Amygdala (tissue), 56 donors: ENCODE measurements around the gene CHCHD5.
A peak's percentile ranks its signal among the peaks of the same experiment; 100 is the strongest.
"Not testable (repeated sequence)": the region's sequence is repeated elsewhere in the genome, so short reads cannot be mapped to it uniquely, and the experiment has no call there.

Source experiments
- DNase-seq, 56 donors: peaks; one replicate each; lab custom pipeline; 2025; lab: John Stamatoyannopoulos, UW

Gene CHCHD5

DNA sequence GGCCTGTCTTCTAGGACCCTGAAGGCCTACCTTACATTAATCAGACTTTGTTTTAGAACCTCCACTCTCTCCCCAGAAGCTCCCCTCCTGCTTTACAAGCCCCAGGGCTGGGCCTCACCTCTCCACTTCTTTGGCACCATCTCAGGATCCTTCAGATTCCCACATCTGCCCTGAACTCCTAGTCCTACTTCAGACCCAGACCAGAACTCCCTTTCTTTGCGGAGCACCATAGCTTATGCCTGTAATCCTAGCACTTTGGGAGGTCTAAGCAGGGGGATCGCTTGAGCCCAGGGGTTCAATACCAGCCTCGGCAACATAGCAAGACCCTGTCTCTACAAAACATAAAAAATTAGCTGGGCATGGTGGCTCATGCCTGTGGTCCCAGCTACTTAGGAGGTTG lies 991 bp downstream of the CHCHD5 start:
- no peak for DNase-seq

DNA sequence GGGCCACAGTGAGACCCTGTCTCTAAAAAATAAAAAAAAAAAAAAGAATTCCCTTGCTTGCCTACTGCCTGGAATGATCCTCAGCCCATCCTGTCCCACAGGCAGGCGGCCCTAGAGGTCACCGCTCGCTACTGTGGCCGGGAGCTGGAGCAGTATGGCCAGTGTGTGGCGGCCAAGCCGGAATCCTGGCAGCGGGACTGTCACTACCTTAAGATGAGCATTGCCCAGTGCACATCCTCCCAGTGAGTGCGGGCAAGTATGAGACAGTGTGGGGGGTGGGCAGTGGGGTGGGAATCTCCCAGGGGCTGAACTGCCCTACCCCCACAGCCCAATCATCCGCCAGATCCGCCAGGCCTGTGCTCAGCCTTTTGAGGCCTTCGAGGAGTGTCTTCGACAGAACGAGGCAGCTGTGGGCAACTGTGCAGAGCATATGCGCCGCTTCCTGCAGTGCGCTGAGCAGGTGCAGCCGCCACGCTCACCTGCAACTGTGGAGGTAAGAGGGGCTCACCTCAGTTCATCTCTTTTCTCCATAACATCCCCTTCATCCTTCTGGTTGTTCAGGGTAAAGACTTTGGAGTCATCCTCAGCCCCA lies 1.6 kb downstream of the CHCHD5 start:
- DNase-seq = no peak

DNA sequence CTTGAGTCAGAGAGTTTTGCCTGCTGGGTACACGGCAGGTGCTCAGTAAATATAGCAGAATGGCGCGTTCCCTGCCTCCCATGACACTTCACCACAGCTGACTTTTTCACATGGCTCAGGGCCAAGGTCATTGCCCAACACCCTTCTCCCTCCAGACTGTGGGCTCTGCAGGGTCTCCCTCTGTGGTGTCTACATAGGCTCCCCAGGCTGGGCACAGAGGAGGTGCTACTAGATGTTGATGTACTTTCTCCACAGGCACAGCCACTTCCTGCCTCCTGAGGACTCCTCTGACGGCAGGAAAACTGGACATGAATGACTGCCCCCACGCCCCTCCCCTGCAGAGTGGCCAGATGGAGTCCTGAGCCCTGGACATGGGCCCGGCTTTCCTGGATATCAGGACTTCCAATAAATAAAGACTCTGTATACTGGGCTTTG lies 4.2 kb downstream of the CHCHD5 start:
- DNase-seq = no peak

DNA sequence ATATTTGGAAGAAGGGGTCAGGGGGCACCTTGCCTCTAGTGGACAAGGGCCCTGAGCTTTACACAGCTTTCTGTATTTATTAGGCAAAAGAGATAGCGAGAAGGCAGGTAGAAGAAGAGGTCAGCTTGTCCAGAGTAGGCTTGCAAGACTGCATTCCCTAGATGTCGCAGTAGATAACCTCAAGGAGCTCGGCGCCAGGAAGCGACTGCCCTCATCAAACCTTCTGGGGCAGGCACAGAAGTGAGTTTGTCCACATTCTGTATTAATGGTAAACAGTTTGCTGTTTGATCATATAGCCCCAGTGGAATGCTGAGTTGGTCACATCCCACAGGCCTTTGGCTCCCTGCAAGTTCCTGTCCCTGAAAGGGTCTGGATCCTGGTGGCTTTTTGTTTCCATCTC lies 7.0 kb downstream of the CHCHD5 start:
- DNase-seq = no peak

DNA sequence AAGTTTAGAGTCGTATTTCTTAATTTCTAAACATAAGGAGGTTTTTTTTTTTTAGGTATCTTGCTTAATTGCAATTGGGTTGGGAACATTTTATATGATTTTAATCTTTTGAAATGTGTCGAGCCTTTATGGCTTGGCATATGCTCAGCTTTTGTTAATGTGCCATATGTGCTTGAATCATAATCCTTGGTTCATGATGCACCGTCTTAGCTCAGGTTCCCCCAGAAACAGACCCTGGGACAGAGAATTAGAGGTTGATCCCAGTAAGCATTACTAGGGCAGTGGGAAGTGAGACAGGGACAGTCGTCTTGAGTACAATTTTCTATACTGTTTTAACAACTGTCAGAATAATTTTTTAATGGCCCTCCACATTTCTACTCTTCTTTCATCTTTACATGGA lies 9.3 kb downstream of the CHCHD5 start:
- DNase-seq = no peak

DNA sequence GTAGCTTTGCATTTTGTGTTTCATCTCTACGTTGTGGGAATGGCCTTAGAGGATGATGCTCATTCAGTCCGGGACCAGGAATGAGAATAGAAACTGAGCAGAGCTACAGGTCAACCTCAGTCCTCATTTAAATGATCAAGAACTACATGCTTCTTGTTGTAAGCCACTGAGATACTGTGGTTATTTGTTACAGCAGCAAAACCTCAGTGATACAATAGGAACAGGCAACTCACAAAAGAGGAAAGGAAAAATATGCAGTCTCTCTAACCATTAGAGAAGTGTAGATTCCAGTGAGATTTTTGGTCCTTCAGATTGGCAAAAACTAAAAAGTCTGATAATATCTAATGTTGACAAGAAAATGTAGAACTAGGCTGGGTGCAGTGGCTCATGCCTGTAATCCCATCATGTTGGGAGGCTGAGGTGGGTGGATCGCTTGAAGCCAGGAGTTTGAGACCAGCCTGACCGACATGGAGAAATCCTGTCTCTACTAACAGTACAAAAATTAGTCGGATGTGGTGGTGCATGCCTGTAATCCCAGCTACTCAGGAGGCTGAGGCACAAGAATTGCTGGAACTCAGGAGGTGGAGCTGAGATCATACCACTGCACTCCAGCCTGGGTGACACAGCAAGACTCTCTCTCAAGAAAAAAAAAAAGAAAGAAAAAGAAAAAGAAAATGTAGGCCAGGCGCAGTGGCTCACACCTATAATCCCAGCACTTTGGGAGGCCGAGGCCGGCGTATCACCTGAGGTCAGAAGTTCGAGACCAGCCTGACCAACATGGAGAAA lies 13.3 kb downstream of the CHCHD5 start:
- DNase-seq = no peak

DNA sequence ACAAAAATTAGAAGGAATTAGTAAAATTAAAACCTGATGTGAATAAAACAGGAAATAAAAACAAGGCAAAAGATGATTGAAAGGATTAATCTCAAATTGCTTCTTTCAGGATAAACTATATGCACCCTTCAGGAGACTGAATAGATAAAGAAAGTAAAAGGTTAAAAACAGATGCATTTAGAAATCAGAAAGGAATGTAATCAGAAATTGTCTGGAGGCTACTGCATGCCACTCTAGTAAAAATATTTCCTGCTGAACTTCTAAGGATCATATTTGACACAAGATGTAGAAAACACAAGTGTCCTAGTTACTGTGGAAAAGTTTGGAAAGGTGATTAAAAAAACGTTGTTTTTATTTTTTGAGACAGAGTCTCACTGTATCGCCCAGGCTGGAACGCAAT lies 16.2 kb downstream of the CHCHD5 start:
- no peak for DNase-seq

DNA sequence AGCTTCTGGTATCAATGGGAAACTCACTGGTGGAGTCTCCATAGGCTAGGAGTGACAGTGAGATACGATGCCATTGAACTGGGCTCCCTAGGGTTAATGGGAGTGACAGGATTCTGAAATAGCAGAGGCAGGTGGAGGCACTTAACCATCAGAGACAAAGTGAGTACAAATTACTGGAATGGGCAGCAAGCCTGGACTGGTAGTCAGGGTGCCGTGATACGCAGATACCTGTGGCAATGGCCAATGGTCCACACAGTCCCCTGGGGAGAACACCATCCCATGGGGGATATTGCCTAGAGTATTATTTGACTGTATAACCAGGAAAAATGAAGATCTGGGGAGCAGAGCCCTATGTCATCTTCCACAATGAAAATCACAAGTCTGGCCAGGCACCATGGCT lies 17.3 kb downstream of the CHCHD5 start:
- DNase-seq = no peak

DNA sequence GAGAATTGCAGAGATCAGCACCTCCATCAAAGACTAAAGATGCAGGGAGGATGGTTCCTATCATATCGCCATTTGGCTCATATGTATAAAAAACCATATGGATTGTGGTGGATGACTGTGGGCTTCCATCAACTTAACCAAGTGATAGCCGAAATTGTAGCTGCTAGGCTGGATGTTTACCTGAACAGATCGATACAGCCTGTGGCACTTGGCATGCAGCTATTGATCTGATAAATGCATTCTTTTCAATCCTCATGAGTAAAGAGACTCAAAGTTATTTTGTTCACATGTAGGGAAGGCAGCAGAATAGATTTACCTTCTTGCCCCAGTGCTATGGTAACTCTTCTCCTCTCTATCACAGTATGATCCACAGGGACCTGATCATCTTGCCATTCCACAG lies 18.5 kb downstream of the CHCHD5 start:
- no peak for DNase-seq

DNA sequence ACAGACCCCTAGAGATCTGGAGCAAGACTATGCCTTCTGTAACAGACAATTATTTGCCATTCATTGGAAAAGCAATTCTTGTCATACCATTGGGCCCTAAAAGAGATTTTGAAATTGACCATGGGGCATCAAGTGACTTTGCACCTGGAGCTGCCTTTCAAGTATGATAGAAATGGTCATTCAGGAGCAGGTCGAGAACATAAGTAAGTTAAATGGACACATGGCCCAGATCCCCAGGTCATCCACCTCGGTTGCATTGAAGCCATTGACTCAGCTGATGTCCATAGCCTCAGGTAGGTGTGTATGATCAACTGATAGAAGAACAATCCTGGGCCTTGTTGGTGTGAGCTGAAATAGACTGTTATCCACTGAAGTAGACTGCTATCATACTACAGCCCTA lies 19.3 kb downstream of the CHCHD5 start:
- no peak for DNase-seq

DNA sequence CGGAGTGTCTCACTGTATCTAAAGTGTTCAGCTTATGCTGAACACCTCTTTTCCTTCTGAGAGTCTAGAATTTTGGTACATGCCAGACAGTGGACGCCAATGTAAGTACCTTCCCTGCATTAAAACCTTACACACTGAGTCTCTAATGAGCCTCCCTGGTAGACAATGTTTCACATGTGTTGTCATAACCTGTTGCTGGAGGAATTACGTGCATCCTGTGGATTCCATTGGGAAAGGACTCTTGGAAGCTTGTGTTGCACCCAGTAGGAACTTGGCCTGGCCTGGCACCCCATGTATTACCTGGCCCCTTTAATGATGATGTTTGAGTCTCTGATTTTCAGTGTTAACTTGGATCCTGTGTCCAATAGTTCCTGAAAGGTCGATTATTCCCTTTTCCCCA lies 20.5 kb downstream of the CHCHD5 start:
- DNase-seq = no peak

DNA sequence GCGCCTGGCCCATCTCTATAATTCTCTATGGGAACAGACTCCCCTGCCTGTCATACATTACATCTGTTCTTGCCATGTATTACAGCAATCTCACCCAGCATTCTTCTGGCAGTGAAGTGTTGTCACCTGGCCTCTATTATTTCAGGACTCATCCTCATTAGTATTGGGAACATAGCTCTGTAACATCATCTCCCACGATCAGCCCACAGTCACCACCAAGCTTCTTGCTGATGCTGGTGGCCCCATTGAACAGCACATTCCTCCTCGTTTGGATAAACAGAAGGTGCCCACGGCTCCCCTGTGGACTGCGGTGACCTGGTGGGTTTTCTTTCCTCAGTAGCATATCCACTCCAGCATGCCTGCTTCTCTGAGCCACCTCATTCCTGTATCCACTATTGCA lies 21.5 kb downstream of the CHCHD5 start:
- DNase-seq = peak in 2 of 56 donors; percentile 3 to 14

DNA sequence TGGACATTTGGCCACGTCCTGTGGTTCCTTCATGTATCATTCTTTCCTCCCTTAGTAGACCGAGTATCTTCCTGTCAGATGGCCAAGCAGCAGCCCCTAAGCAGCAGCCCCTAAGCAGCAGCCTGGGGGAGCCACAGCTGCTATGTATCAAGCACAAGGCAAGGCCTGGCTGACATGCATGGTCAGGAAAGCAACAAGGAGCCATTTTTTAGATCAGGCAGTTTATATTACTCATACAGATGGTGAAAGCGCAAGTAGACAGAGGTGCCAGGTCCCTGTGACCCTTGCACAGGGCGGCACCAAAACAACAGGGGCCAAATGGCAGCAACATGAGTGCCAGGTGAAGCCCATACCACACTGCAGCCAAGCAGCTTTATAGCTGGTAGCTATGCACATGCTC lies 22.1 kb downstream of the CHCHD5 start:
- DNase-seq = no peak

DNA sequence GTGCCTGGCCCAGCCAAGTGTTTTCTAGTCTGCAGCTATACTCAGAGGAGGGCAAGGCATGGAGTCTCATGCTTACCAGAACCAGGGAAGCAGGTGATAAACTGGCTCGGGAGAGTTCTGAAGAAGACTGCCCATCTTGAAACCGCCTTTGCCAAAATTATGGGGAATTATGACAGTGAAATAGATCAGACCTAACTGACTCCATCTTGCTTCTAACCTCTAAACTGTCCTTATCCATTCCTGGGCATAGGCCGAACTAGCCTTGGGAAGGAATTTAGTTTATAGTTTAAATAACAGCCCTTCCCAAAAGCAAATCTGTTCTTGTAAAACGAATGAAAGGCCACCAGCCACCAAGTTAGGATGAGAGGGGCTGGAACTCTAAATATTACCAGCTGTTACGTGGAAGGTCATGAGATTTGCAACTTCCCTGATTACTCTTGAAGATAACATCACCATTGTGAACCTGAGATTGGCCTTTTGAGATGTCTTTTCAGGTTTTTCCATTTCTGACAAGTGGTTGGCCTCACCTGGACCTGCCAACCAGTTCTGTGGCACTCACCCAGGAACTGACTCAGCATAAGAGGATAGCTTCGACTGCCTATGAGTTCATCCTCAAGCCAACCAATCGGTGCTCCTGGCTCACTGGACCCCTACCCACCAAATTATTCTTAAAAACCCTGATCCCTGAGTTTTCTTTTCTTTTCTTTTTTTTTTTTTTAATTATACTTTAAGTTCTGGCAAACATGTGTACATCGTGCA lies 23.4 kb downstream of the CHCHD5 start:
- DNase-seq = no peak

DNA sequence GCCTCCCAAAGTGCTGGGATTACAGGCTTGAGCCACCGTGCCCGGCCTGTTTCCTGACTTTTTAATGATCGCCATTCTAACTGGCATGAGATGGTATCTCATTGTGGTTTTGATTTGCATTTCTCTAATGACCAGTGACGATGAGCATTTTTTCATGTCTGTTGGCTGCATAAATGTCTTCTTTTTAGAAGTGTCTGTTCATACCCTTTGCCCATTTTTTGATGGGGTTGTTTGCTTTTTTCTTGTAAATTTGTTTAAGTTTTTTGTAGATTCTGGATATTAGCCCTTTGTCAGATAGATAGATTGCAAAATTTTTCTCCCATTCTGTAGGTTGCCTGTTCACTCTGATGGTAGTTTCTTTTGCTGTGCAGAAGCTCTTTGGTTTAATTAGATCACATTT lies 24.9 kb downstream of the CHCHD5 start:
- not testable (repeated sequence) for DNase-seq

DNA sequence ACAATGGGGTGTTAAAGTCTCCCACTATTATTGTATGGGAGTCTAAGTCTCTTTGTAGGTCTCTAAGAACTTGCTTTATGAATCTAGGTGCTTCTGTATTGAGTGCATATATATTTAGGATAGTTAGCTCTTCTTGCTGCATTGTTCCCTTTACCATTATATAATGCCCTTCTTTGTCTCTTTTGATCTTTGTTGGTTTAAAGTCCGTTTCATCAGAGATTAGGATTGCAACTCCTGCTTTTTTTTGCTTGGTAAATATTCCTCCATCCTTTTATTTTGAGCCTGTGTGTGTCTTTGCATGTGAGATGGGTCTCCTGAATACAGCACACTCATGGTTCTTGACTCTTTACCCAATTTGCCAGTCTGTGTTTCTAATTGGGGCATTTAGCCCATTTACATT lies 27.9 kb downstream of the CHCHD5 start:
- DNase-seq = not testable (repeated sequence)

DNA sequence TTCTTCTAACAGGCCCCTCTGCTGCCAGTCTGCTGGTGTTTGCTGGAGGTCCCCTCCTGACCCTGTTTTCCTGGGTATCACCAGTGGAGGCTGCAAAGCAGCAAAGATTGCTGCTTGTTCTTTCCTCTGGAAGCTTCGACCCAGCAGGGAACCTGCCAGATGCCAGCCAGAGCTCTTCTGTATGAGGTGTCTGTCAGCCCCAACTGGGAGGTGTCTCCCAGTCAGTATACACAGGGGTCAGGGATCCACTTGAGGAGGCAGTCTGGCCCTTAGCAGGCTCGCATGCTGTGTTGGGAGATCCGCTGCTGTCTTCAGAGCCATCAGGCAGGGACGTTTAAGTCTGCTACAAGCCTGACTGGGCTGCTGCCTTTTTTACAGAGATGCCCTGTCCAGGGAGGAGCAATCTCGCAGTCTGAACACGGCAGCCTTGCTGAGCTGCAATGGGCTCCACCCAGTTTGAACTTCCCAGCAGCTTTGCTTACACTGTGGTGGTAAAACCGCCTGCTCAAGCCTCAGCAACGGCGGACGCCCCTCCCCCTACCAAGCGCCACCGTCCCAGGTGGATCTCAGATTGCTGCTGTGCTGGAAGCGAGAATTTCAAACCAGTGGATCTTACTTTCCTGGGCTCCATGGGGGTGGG lies 29.9 kb downstream of the CHCHD5 start:
- DNase-seq = no peak

DNA sequence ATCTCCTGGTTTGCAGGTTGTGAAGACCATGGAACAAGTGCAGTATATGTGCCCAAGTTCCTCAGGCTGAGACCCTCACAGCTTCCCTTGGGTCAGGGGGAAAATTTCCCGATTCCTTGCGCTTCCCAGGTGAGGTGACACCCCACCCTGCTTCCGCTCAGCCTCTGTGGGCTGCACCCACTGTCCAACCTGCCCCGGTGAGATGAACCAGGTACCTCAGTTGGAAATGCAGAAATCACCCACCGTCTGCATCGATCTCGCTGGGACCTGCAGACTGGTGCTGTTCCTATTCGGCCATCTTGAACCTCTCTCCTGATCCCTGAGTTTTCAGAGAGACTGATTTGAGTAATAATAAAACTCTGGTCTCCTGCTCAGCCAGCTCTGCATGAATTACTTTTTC lies 30.6 kb downstream of the CHCHD5 start:
- no peak for DNase-seq

DNA sequence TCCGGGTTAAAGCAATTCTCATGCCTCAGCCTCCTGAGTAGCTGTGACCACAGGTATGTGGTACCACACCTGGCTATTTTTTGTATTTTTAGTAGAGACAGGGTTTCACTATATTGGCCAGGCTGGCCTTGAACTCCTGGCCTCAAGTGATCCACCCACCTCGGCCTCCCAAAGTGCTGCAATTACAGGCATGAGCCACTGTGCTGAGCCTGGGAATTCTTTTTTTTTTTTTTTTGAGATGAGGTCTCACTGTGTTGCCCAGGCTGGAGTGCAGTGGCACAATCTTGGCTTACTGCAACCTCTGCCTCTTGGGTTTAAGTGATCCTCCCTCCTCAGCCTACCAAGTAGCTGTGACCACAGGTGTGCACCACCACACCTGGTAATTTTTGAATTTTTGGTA lies 31.4 kb downstream of the CHCHD5 start:
- not testable (repeated sequence) for DNase-seq

DNA sequence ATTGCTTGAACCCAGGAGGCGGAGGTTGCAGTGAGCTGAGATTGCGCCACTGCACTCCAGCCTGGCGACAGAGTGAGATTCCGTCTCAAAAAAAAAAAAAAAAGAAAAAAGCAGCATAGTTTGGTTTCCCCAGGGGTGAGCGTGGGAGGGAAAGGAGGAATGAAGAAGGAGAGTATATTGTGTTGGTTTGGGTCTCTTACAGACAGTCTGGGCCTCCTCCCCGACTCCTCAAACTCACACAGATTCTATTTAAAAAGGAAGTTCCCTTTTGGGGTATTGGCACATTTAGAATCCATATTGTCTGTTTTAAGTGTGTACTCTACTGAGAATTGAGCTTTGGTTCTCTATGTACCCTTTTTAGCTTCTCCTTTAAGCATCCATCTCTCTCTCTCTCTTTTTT lies 34.0 kb downstream of the CHCHD5 start:
- DNase-seq = no peak

DNA sequence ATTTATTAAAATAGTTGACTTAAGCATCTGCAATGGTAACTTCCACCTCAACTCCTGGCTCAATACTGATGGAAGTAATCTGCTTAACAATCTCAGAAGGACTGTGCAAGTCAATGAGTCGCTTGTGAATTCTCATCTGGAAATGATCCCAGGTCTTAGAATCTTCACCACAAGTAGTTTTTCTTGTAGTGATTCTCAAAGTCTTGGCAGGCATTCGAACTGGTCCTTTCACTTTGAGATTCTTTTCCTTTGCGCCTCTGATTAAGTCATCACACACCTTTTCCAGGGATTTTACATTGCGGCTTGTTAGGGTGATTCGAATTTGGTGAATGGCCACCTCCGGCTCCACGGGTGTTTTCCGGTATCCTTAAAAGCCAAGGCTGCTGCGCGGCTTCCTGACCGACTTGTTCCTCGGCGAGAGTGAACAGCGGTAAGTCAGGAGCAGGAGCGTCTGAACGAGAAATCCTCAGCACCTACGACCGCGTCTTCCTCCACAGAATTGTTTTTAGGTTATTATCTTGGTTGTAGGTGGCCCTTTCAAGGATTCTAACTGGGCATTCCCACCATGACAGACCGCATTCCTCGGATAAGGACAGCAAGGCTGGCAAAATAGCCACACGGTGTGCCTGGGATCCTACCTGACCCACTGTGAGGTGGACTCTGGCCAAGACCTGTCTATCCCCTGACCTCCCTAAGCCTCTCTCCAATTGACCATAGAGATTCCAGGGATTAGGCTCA lies 37.5 kb downstream of the CHCHD5 start:
- DNase-seq = no peak
